HCT116 (cell line): ENCODE results near the gene TUT7. TPM values are rescaled to one million over a fixed set of nuclear protein-coding genes. Genes with fewer than 3 reads are reported as not detected.

Source experiments
- ATAC-seq: fragments of 200-7000 bp; cut with Tn5 transposase; 2 replicates; pipeline ENCODE4 v1.9.1; 2020; ENCODE audit warnings: mild to moderate bottlenecking, moderate library complexity
- BruUV-seq: library from RNA; stranded (reverse); fragments of 400-500 nt; replicated peaks from 2 replicates; lab custom pipeline; 2021; lab: Mats Ljungman, UMichigan
- CTCF ChIA-PET: fragments of 300-600 bp; sonication (Branson Sonifier 250); formaldehyde crosslinking; loops from one replicate; lab custom pipeline; 2021; ENCODE audit warnings: antibody characterized with exemption; lab: Charles Lee
- POLR2A ChIA-PET: fragments of 300-600, 350-600 bp; sonication (Branson Sonifier 250); formaldehyde crosslinking; loops from one replicate; lab custom pipeline; 2021; ENCODE audit warnings: antibody characterized with exemption; lab: Charles Lee
- RAD21 ChIA-PET, 2 experiments: fragments of 300-600 bp; sonication (Branson Sonifier 250); formaldehyde crosslinking; loops; one replicate each; lab custom pipeline; 2023; ENCODE audit warnings: low total read pairs in 2 of 2; ENCODE audit not compliant: uncharacterized antibody in 2 of 2, unreplicated experiment in 2 of 2, low non-redundant PET in 1 of 2; lab: Charles Lee
- DNase-seq: peaks from one replicate; pipeline ENCODE4 v3.0.0-alpha.2; 2010; ENCODE audit warnings: low read depth, low spot score
- H2AFZ ChIP-seq: fragments of 200-600 bp; shearing (Covaris generic), sonication (generic); 2 replicates; pipeline ENCODE4 v1.6.1; 2017; ENCODE audit warnings: low read depth, mixed run types, mixed read lengths, antibody characterized with exemption, low read length; ENCODE audit not compliant: poor library complexity, severe bottlenecking
- H3K27ac ChIP-seq: 2 replicates; pipeline ENCODE4 v1.5.1; 2012; ENCODE audit warnings: low read depth, low read length
- H3K27me3 ChIP-seq: fragments of 200-600 bp; sonication (generic); 2 replicates; pipeline ENCODE4 v1.6.1; 2016; ENCODE audit warnings: mixed run types, low read length, mixed read lengths; ENCODE audit not compliant: insufficient read depth
- H3K36me3 ChIP-seq, 2 experiments: fragments of 200-500 bp in 1 of 2; fragments of 200-600 bp in 1 of 2; sonication (Bioruptor generic) in 1 of 2; sonication (generic) in 1 of 2; 2 replicates each; pipeline versions ENCODE4 v1.5.1 to v1.6.1; 2014 to 2016; ENCODE audit warnings: low read length in 2 of 2, inconsistent platforms in 1 of 2, mixed read lengths in 1 of 2, mixed run types in 1 of 2; ENCODE audit not compliant: insufficient read depth in 2 of 2, control insufficient read depth in 1 of 2
- H3K4me1 ChIP-seq, 2 experiments: fragments of 200-600 bp in 1 of 2; sonication (generic) in 1 of 2; 2 replicates each; pipeline versions ENCODE4 v1.5.1 to v1.6.1; 2012 to 2017; ENCODE audit warnings: low read length in 2 of 2, inconsistent platforms in 1 of 2, mild to moderate bottlenecking in 1 of 2, mixed read lengths in 1 of 2, mixed run types in 1 of 2, moderate library complexity in 1 of 2; ENCODE audit not compliant: insufficient read depth in 2 of 2, control insufficient read depth in 1 of 2
- H3K4me2 ChIP-seq: fragments of 200-600 bp; sonication (generic); 2 replicates; pipeline ENCODE4 v1.6.1; 2017; ENCODE audit warnings: mixed run types, low read length, mixed read lengths
- H3K4me3 ChIP-seq, 2 experiments: fragments of 200-600 bp in 1 of 2; sonication (generic) in 1 of 2; replicated peaks in 1 of 2; 2 replicates each; pipeline ENCODE4 v1.5.1; 2011 to 2016; ENCODE audit warnings: low read length in 2 of 2, control low read depth in 1 of 2, low read depth in 1 of 2, mild to moderate bottlenecking in 1 of 2, mixed read lengths in 1 of 2, mixed run types in 1 of 2
- H3K79me2 ChIP-seq: fragments of 200-600 bp; sonication (generic); 2 replicates; pipeline ENCODE4 v1.6.1; 2017; ENCODE audit warnings: mild to moderate bottlenecking, mixed run types, low read length, moderate library complexity, mixed read lengths; ENCODE audit not compliant: insufficient read depth
- H3K9ac ChIP-seq: fragments of 200-600 bp; sonication (generic); 2 replicates; pipeline ENCODE4 v1.6.1; 2016; ENCODE audit warnings: low read length, mixed read lengths
- H3K9me2 ChIP-seq: fragments of 200-600 bp; sonication (generic), shearing (Covaris generic); 2 replicates; pipeline ENCODE4 v1.6.1; 2017; ENCODE audit warnings: mixed run types, mild to moderate bottlenecking, moderate library complexity; ENCODE audit not compliant: insufficient read depth
- H3K9me3 ChIP-seq, 2 experiments: fragments of 200-500 bp in 1 of 2; fragments of 200-600 bp in 1 of 2; sonication (Bioruptor generic) in 1 of 2; sonication (generic) in 1 of 2; 2 replicates each; pipeline ENCODE4 v1.6.1; 2014 to 2017; ENCODE audit warnings: low read length in 2 of 2, mixed read lengths in 2 of 2, inconsistent platforms in 1 of 2, low read depth in 1 of 2, mild to moderate bottlenecking in 1 of 2, mixed run types in 1 of 2, moderate library complexity in 1 of 2; ENCODE audit not compliant: control insufficient read depth in 1 of 2, insufficient read depth in 1 of 2
- H4K20me1 ChIP-seq: fragments of 200-600 bp; sonication (generic), shearing (Covaris generic); 2 replicates; pipeline ENCODE4 v1.6.1; 2017; ENCODE audit warnings: mixed run types, mild to moderate bottlenecking, moderate library complexity; ENCODE audit not compliant: insufficient read depth
- EGR1 ChIP-seq: IDR thresholded peaks from 2 replicates; pipeline ENCODE4 v1.6.1; 2012; ENCODE audit warnings: low read depth
- ELF1 ChIP-seq: IDR thresholded peaks from 2 replicates; pipeline ENCODE4 v1.6.1; 2012; ENCODE audit warnings: low read depth, borderline replicate concordance
- EZH2 ChIP-seq: fragments of 200-600 bp; sonication (generic); IDR thresholded peaks from 2 replicates; pipeline ENCODE4 v1.6.1; 2017; ENCODE audit warnings: antibody characterized with exemption, mixed run types
- FOSL1 ChIP-seq: IDR thresholded peaks from 2 replicates; pipeline ENCODE4 v1.6.1; 2012; ENCODE audit warnings: low read depth
- JUND ChIP-seq: IDR thresholded peaks from 2 replicates; pipeline ENCODE4 v1.6.1; 2012
- POLR2A ChIP-seq: IDR thresholded peaks from 2 replicates; pipeline ENCODE4 v1.7.0; 2011; ENCODE audit warnings: borderline replicate concordance; ENCODE audit not compliant: insufficient read depth, insufficient read length; ENCODE audit errors: extremely low read depth
- POLR2AphosphoS5 ChIP-seq: IDR thresholded peaks from 2 replicates; pipeline ENCODE4 v1.6.1; 2011; ENCODE audit warnings: mild to moderate bottlenecking, low read depth, low read length, moderate library complexity
- RAD21 ChIP-seq: IDR thresholded peaks from 2 replicates; pipeline ENCODE4 v1.6.1; 2012; ENCODE audit warnings: low read depth, mild to moderate bottlenecking
- SIN3A ChIP-seq: IDR thresholded peaks from 2 replicates; pipeline ENCODE4 v1.6.1; 2012; ENCODE audit warnings: low read depth
- SP1 ChIP-seq: IDR thresholded peaks from 2 replicates; pipeline ENCODE4 v1.6.1; 2012; ENCODE audit warnings: low read depth
- SRF ChIP-seq: IDR thresholded peaks from 2 replicates; pipeline ENCODE4 v1.6.1; 2012; ENCODE audit warnings: low read depth
- TCF7L2 ChIP-seq: IDR thresholded peaks from 2 replicates; pipeline ENCODE4 v1.7.0; 2011; ENCODE audit warnings: borderline replicate concordance, inconsistent platforms; ENCODE audit not compliant: insufficient read depth, insufficient read length; ENCODE audit errors: extremely low read depth
- YY1 ChIP-seq: IDR thresholded peaks from 2 replicates; pipeline ENCODE4 v1.6.1; 2011; ENCODE audit warnings: low read length, low read depth, moderate library complexity, mild to moderate bottlenecking; ENCODE audit not compliant: insufficient replicate concordance; ENCODE audit errors: extremely low read depth
- ZFX ChIP-seq: fragments of 450-650 bp; IDR thresholded peaks from 2 replicates; pipeline ENCODE4 v1.6.1; 2017
- ZNF274 ChIP-seq: fragments of 200-500 bp; sonication (Bioruptor generic); IDR thresholded peaks from 2 replicates; pipeline ENCODE4 v1.6.1; 2014; ENCODE audit warnings: mild to moderate bottlenecking, low read depth, low read length, inconsistent platforms
- intact Hi-C: fragments of 100-400 bp; cut with micrococcal nuclease; formaldehyde crosslinking; loops from 2 replicates; pipeline ENCODE4 v1.10.0; 2022
- total RNA-seq: library from RNA; stranded (reverse); gene quantifications from one replicate; pipeline ENCODE4 v1.2.1, GENCODE V29; 2021; ENCODE audit not compliant: unreplicated experiment
- TF ChIP-seq, protein P1 (sequence below): IDR thresholded peaks from 2 replicates; pipeline ENCODE4 v1.6.1; 2011; ENCODE audit warnings: mild to moderate bottlenecking, low read length, moderate library complexity; ENCODE audit not compliant: insufficient replicate concordance; ENCODE audit errors: extremely low read depth
- TF ChIP-seq, protein P2 (sequence below): IDR thresholded peaks from 2 replicates; pipeline ENCODE4 v1.6.1; 2012; ENCODE audit warnings: low read depth
- TF ChIP-seq, protein P3 (sequence below): IDR thresholded peaks from 2 replicates; pipeline ENCODE4 v1.6.1; 2012
- TF ChIP-seq, protein P4 (sequence below), 3 experiments: fragments of 200-600 bp in 1 of 3; sonication (generic) in 1 of 3; IDR thresholded peaks in 2 of 3; conservative IDR thresholded peaks in 1 of 3; 2 replicates each; pipeline ENCODE4 v1.5.1; 2012 to 2017; ENCODE audit warnings: low read depth in 2 of 3, low read length in 2 of 3, antibody characterized with exemption in 1 of 3, borderline replicate concordance in 1 of 3, control low read depth in 1 of 3, mild to moderate bottlenecking in 1 of 3, mixed read lengths in 1 of 3, mixed run types in 1 of 3, moderate library complexity in 1 of 3; ENCODE audit not compliant: insufficient read depth in 1 of 3

Gene TUT7
- total RNA-seq, 1 experiment from 2014 or later: 23.1 TPM

DNA sequence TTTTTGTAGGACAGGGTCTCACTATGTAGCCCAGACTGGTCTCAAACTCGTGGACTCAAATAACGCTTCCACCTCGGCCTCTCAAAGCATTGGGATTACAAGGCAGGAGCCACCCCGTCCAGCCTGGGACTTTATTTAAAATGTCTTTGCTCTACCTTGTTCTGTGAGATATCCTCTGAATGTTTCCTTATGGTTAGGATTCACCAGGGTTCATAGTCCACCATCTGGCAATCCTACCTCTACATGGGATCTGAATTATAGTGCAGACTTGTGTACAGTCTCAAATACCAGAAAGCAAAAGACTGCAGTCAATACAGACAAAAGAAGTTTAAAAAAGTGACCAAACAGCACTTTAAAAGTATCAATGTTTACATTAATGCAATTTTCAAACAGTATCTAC, 82.0 kb downstream of the TUT7 start:
- Histone ChIP-seq H3K9me2 (no peaks in the 10 kb centered on the region), H3K4me1 (peaks cover 0 to 1% of the 10 kb centered on the region in 2 experiments; a peak in 1 of 4 replicates), H3K9me3 (no peaks in the 10 kb centered on the region), H3K36me3 (peaks cover 8 to 13% of the 10 kb centered on the region in 2 experiments; a peak in 2 of 4 replicates), H3K27ac (no peak overlapping the region), H3K9ac (no peak overlapping the region), H4K20me1 (peaks cover 3% of the 10 kb centered on the region; the same call in 1 of the 2 replicates), H3K4me3 (no peak overlapping the region), H2AFZ (no peak overlapping the region), H3K27me3 (no peaks in the 10 kb centered on the region), H3K4me2 (no peak overlapping the region), H3K79me2 (peaks cover 45% of the 10 kb centered on the region)
- DNase-seq (no peak), ATAC-seq (no peak)
- RAD21 ChIA-PET: no interaction called here
- POLR2A ChIA-PET: no interaction called here
- intact Hi-C loops: loop anchor here (10.0 kb wide), 1 partner anchor 447 kb away; no protein-coding TSS in a partner anchor
- TF ChIP-seq JUND (no peak), TCF7L2 (no peak), SIN3A (no peak), ZFX (no peak), SRF (no peak), FOSL1 (no peak), POLR2AphosphoS5 (no peak), RAD21 (no peak), SP1 (no peak), EGR1 (no peak), YY1 (no peak), ELF1 (no peak), POLR2A (no peak), ZNF274 (no peak), EZH2 (no peak)
- TF ChIP-seq, protein P1, sequence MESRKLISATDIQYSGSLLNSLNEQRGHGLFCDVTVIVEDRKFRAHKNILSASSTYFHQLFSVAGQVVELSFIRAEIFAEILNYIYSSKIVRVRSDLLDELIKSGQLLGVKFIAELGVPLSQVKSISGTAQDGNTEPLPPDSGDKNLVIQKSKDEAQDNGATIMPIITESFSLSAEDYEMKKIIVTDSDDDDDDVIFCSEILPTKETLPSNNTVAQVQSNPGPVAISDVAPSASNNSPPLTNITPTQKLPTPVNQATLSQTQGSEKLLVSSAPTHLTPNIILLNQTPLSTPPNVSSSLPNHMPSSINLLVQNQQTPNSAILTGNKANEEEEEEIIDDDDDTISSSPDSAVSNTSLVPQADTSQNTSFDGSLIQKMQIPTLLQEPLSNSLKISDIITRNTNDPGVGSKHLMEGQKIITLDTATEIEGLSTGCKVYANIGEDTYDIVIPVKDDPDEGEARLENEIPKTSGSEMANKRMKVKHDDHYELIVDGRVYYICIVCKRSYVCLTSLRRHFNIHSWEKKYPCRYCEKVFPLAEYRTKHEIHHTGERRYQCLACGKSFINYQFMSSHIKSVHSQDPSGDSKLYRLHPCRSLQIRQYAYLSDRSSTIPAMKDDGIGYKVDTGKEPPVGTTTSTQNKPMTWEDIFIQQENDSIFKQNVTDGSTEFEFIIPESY: no peak
- TF ChIP-seq, protein P2, sequence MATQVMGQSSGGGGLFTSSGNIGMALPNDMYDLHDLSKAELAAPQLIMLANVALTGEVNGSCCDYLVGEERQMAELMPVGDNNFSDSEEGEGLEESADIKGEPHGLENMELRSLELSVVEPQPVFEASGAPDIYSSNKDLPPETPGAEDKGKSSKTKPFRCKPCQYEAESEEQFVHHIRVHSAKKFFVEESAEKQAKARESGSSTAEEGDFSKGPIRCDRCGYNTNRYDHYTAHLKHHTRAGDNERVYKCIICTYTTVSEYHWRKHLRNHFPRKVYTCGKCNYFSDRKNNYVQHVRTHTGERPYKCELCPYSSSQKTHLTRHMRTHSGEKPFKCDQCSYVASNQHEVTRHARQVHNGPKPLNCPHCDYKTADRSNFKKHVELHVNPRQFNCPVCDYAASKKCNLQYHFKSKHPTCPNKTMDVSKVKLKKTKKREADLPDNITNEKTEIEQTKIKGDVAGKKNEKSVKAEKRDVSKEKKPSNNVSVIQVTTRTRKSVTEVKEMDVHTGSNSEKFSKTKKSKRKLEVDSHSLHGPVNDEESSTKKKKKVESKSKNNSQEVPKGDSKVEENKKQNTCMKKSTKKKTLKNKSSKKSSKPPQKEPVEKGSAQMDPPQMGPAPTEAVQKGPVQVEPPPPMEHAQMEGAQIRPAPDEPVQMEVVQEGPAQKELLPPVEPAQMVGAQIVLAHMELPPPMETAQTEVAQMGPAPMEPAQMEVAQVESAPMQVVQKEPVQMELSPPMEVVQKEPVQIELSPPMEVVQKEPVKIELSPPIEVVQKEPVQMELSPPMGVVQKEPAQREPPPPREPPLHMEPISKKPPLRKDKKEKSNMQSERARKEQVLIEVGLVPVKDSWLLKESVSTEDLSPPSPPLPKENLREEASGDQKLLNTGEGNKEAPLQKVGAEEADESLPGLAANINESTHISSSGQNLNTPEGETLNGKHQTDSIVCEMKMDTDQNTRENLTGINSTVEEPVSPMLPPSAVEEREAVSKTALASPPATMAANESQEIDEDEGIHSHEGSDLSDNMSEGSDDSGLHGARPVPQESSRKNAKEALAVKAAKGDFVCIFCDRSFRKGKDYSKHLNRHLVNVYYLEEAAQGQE: no peak
- TF ChIP-seq, protein P3, sequence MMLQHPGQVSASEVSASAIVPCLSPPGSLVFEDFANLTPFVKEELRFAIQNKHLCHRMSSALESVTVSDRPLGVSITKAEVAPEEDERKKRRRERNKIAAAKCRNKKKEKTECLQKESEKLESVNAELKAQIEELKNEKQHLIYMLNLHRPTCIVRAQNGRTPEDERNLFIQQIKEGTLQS: no peak
- TF ChIP-seq, protein P4, sequence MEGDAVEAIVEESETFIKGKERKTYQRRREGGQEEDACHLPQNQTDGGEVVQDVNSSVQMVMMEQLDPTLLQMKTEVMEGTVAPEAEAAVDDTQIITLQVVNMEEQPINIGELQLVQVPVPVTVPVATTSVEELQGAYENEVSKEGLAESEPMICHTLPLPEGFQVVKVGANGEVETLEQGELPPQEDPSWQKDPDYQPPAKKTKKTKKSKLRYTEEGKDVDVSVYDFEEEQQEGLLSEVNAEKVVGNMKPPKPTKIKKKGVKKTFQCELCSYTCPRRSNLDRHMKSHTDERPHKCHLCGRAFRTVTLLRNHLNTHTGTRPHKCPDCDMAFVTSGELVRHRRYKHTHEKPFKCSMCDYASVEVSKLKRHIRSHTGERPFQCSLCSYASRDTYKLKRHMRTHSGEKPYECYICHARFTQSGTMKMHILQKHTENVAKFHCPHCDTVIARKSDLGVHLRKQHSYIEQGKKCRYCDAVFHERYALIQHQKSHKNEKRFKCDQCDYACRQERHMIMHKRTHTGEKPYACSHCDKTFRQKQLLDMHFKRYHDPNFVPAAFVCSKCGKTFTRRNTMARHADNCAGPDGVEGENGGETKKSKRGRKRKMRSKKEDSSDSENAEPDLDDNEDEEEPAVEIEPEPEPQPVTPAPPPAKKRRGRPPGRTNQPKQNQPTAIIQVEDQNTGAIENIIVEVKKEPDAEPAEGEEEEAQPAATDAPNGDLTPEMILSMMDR (IDR thresholded peaks at IDR 0.05 in 2 of 3, conservative IDR thresholded peaks at IDR 0.05 in 1 of 3; ENCODE audit: borderline replicate concordance in 1 of 3, insufficient read depth in 1 of 3, low read depth in 2 of 3, low read length in 2 of 3): no peak
- BruUV-seq: no TSS peak
- CTCF ChIA-PET: no interaction called here
